OCI-LY1 (cell line): ENCODE measurements around the gene KDM2A.

Experiments used
- H2AFZ ChIP-seq: fragments of 200-600 bp; sonication (generic), shearing (Covaris generic); 2 replicates; pipeline ENCODE4 v1.6.0; 2014; ENCODE audit warnings: antibody characterized with exemption, mild to moderate bottlenecking, low read length
- H3F3A ChIP-seq: fragments of 200-600 bp; sonication (generic), shearing (Covaris generic); 2 replicates; pipeline ENCODE4 v1.6.0; 2014; ENCODE audit warnings: mild to moderate bottlenecking, antibody characterized with exemption, low read length, moderate library complexity; ENCODE audit not compliant: insufficient read depth
- H3K27ac ChIP-seq: fragments of 200-600 bp; sonication (generic); 2 replicates; pipeline ENCODE4 v1.5.1; 2014; ENCODE audit warnings: low read length, mixed run types, mild to moderate bottlenecking, low read depth; ENCODE audit not compliant: poor library complexity, severe bottlenecking
- H3K27me3 ChIP-seq: fragments of 200-600 bp; sonication (generic); 2 replicates; pipeline ENCODE4 v1.6.0; 2014; ENCODE audit warnings: antibody characterized with exemption, mild to moderate bottlenecking, low read length, moderate library complexity; ENCODE audit not compliant: insufficient read depth
- H3K36me3 ChIP-seq: fragments of 200-600 bp; sonication (generic); 2 replicates; pipeline ENCODE4 v1.6.1; 2014; ENCODE audit warnings: mild to moderate bottlenecking, antibody characterized with exemption, low read length, moderate library complexity, mixed read lengths; ENCODE audit not compliant: insufficient read depth
- H3K4me1 ChIP-seq: fragments of 200-600 bp; sonication (generic); 2 replicates; pipeline ENCODE4 v1.5.1; 2014; ENCODE audit warnings: mild to moderate bottlenecking, low read length, moderate library complexity; ENCODE audit not compliant: insufficient read depth, severe bottlenecking
- H3K4me2 ChIP-seq: fragments of 200-600 bp; sonication (generic), shearing (Covaris generic); 2 replicates; pipeline ENCODE4 v1.6.1; 2014; ENCODE audit warnings: low read length
- H3K4me3 ChIP-seq: fragments of 200-600 bp; sonication (generic); 2 replicates; pipeline ENCODE4 v1.5.1; 2014; ENCODE audit warnings: low read length, low read depth, mild to moderate bottlenecking, mixed read lengths; ENCODE audit not compliant: poor library complexity, severe bottlenecking
- H3K79me2 ChIP-seq: fragments of 200-600 bp; shearing (Covaris generic); 2 replicates; pipeline ENCODE4 v1.6.1; 2016; ENCODE audit warnings: mixed run types, low read length, mixed read lengths; ENCODE audit not compliant: insufficient read depth
- H3K9ac ChIP-seq: fragments of 200-600 bp; sonication (generic), shearing (Covaris generic); 2 replicates; pipeline ENCODE4 v1.6.1; 2014; ENCODE audit warnings: mild to moderate bottlenecking, low read length, mixed read lengths
- H3K9me2 ChIP-seq: fragments of 200-600 bp; sonication (generic), shearing (Covaris generic); 2 replicates; pipeline ENCODE4 v1.6.1; 2014; ENCODE audit warnings: low read depth, mild to moderate bottlenecking, low read length, mixed read lengths
- H3K9me3 ChIP-seq: fragments of 200-600 bp; shearing (Covaris generic); 2 replicates; pipeline ENCODE4 v1.6.1; 2014; ENCODE audit warnings: low read length, mixed read lengths
- H4K20me1 ChIP-seq: fragments of 200-600 bp; sonication (generic), shearing (Covaris generic); 2 replicates; pipeline ENCODE4 v1.6.0; 2016; ENCODE audit warnings: mild to moderate bottlenecking, low read length; ENCODE audit not compliant: insufficient read depth
- CTCF ChIP-seq: fragments of 200-600 bp; sonication (generic), shearing (Covaris generic); IDR thresholded peaks from 2 replicates; pipeline ENCODE4 v1.5.1; 2017; ENCODE audit warnings: mild to moderate bottlenecking, antibody characterized with exemption, low read length, moderate library complexity, mixed read lengths
- EZH2 ChIP-seq: fragments of 200-600 bp; sonication (generic), shearing (Covaris generic); IDR thresholded peaks from 2 replicates; pipeline ENCODE4 v1.8.0; 2017; ENCODE audit warnings: borderline replicate concordance, mixed run types, mild to moderate bottlenecking, antibody characterized with exemption, low read length, moderate library complexity, mixed read lengths

The KDM2A gene

GRCh38 chr11:67288452-67289225 is 169.6 kb downstream of the KDM2A start:
- peak overlapping the region; percentile 85 for H3K4me3 ChIP-seq
- peak overlapping the region; percentile 96 for H3K27ac ChIP-seq
- no peaks in the 10 kb centered on the region for H3F3A ChIP-seq
- H3K27me3 ChIP-seq, result no peaks in the 10 kb centered on the region
- no peaks in the 10 kb centered on the region for H3K9me2 ChIP-seq
- peaks cover 67% of the 10 kb centered on the region for H3K36me3 ChIP-seq
- no peaks in the 10 kb centered on the region for H3K9me3 ChIP-seq
- H3K4me2 ChIP-seq, result peak overlapping the region; percentile 75
- peak overlapping the region; percentile 98 for H3K9ac ChIP-seq
- TF ChIP-seq EZH2 (no peak), CTCF (peak; percentile 41)
- no peaks in the 10 kb centered on the region for H4K20me1 ChIP-seq
- H3K79me2 ChIP-seq, result no peaks in the 10 kb centered on the region
- peaks cover 34% of the 10 kb centered on the region for H3K4me1 ChIP-seq
- H2AFZ ChIP-seq, result no peak overlapping the region

GRCh38 chr11:67289226-67289650 is 170.2 kb downstream of the KDM2A start, which contains the start of gene ANKRD13D:
Gene ANKRD13D, plus strand, starts transcription at chr11:67289303. Its CDS starts 158 bp downstream, at chr11:67289461.
- peaks cover 34% of the 10 kb centered on the region for H3K4me1 ChIP-seq
- H3K36me3 ChIP-seq, result peaks cover 67% of the 10 kb centered on the region

More at GRCh38 chr11:67289226-67289650, 170.2 kb downstream of the KDM2A start, which contains the start of gene ANKRD13D:
- Histone ChIP-seq H3K4me3 (peak within 1 kb of the TSS; percentile 85), H3K27me3 (no peaks in the 10 kb centered on the region), H3K9me2 (no peaks in the 10 kb centered on the region), H3K27ac (peak within 1 kb of the TSS; percentile 96), H2AFZ (no peak within 1 kb of the TSS), H3K9ac (peak within 1 kb of the TSS; percentile 98), H3K79me2 (no peaks in the 10 kb centered on the region), H3K9me3 (no peaks in the 10 kb centered on the region; the same call in 1 of the 2 replicates), H3F3A (no peaks in the 10 kb centered on the region), H3K4me2 (peak within 1 kb of the TSS; percentile 84), H4K20me1 (no peaks in the 10 kb centered on the region)
- TF ChIP-seq CTCF (no peak), EZH2 (no peak)
